COLO829 (cell line): ENCODE results near the gene PARD3B.
A peak's percentile ranks its signal among the peaks of the same experiment; 100 is the strongest.

Source experiments
- DNase-seq: peaks from one replicate; pipeline ENCODE4 v3.0.0; 2012; ENCODE audit warnings: low spot score

Gene PARD3B

DNA sequence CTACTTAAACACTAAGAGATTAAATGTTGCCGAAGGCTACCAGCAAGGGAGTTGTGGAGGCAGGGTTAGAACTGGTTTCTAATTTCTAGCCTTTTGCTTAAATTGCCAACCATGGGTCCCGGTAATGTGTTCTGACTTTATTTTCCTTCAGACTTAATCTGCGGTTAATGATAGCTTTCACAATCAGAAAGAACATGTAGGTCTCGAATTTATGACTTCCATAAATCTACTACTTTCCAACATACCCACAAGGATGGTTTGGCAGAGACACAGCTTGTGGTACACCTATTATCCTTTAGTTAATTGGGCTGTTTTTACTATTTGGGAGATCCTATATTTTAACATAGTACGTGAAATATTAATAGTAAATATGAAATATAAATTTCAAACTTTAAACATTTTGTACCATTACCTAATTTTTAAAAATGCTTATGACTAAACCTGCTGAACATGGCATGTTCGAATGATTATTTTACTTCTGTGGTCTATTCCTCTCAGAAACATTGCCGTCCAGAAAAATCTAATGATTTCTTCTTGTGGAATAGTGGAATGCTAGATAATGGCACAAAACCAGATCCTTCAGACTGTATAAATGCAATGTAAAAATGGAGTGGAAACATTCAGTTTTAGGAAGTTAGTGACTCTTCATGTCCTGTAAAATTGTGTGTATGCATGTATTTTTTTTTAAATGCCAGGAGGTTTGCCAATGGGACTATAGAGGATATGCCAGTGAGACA lies 41.3 kb downstream of the PARD3B start:
- DNase-seq, result no peak

DNA sequence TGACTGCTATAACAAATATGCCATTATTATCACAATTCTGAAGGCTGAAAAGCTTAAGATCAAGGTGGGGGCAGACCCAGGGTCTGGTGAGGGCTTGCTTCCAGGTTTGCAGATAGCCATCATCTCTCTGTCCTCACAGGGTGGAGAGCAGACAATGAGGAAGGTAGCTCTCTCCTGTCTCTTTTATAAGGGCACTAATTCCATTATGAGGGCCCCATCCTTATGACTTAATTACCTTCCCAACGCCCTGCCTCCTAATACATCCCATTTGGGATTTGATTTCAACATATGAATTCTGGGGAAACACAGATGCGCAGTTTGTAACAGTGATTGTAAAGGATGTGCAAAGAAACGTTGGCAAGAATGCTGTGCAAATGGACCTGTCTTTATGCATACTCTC lies 44.8 kb downstream of the PARD3B start:
- no peak for DNase-seq

GRCh38 chr2:204591225-204591624 lies 46.0 kb downstream of the PARD3B start:
- no peak for DNase-seq

- peak; percentile 44 for DNase-seq
Measured at GRCh38 chr2:204604061-204604460, 58.8 kb downstream of the PARD3B start.

GRCh38 chr2:204608237-204608939 lies 63.1 kb downstream of the PARD3B start:
- DNase-seq, result no peak

DNA sequence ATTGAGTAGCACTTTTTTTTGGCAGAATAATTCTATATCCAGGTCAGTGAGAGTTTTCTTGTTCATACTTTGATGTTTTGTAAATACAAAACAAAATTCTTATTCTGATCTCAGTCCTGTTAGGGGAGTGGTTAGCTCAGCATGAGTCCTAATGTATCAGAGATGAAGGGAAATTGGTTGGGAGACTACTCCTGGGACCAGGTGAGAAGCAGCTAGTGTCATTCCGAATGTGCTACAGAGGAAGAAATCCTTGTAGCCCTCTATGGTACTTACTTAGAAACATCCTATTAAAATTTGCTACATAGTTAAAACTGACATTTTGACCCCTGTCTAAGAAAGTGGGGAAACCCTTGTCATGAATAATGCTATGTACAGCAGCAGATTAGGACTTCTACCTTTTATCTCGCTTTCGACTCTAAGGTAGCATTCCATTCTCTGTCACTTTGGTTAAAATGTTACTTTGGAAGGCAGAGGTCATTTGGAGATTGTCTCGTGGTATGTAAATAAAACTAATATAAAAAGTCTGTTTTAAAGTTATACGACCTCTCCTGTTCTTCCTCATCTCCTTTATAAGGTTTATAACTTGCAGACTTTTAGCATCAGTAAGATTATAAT lies 65.8 kb downstream of the PARD3B start:
- no peak for DNase-seq

- no peak for DNase-seq
Measured at GRCh38 chr2:204611764-204612163, 66.5 kb downstream of the PARD3B start.

- DNase-seq, result no peak
Measured at GRCh38 chr2:204613635-204614034, 68.4 kb downstream of the PARD3B start.

DNA sequence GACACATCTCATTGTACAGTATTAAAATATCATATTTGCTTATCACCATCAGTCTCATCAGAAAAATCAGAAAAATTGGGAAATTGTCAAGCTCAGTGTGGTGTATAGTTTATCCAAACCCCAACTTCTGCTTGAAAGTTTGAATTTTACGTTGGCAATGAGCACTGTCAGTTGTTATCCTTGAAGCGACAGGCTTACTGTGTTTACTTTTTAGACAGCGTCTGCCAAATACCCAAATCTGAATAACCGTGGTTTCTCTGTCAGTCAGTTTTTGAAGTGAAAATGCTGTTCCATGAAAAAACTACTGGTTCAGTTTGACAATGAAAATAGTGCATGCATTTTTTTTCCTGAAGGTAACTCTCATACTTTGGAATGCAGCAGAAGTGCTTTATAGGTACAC lies 70.2 kb downstream of the PARD3B start:
- DNase-seq, result no peak

DNA sequence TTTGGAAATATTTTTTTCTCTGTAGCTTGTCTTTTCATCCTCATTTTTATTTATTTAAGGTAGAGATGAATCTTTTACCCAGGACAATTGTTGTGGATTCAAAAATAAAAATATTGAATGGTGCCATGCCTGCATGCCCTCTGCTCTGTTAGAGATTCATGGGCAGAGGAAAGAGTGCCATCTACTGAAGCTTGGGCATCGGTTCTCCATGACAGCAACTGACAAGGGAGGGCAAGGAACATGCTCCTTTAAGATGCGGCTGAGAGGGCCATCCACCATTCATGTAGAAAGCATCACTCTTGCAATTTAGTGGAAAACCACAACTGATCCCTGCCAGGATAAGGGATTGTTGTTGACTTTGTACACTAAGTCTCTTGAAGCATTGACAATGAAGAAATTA lies 79.9 kb downstream of the PARD3B start:
- DNase-seq, result peak; percentile 18

DNA sequence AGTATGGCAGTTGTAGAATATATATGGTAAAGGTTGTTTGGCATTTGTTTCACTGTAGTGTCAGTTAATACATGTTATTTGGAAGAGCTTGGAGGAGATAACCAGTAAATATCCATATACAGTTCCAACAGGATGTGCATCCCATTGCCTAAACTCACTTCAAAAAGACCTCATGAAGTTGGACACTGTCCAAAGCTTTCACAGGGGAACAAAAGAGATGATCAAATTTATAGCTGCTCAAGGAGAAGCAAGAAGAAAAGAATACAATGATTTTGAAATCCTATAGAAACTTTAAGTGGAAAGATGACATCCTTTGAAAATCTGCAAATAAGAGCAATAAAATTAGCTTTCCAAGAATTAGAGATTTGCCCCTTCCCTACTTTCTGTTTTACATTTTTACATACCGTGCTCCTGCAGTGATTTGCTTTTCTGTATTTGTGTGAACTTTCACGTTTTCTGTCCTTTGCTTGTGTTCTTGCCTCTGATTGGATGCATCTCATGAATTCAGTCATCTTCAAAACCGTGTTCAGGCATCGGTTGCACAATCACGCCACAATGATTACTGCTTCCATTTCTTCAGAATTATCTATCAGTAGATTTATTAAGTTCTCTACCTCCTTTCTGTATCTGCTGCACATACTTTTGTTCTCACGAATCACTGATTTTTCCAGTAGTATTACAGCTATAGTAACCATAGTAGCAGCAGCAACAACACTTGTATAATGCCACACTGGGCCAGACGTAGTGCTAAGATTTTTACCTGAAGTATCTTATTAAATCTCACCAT lies 83.8 kb downstream of the PARD3B start:
- no peak for DNase-seq

- no peak for DNase-seq
Measured at GRCh38 chr2:204632410-204632809, 87.1 kb downstream of the PARD3B start.

DNA sequence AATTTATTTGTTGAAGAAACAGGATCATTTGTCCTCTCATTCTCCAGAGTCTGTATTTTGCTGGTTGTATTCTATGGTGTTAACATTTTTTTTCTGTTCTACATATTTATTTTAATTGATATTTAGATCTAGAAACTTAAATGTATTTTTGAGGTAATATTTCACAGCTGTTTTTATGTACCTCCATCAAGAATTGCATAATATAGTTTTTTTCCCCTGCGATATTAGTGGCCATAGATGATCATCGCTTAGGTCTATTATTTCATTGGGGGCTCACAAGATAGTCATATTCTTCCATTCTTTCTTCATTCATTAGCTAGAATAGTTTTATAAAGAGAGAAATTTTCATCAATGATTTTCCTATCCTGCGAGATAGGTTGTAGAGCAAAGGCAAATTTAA lies 89.3 kb downstream of the PARD3B start:
- DNase-seq, result no peak

DNA sequence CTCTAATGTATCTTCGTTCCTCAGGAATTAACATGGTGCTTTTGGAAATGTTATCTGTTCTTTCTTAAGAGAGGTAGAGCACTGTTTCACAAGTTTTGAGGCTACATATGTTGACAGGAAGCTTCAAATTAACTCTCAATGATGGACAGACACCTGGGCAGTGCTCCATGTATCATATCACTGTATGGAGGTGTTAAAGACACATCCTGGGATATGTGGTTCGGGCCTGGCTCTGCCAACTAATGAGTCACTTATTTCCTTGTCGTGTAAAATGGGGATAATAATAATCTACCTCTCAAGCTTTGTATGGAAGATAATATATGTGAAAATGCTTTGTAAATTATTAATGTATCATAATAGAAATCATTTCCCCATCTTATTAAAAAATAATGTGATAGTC lies 90.2 kb downstream of the PARD3B start:
- DNase-seq, result no peak

DNA sequence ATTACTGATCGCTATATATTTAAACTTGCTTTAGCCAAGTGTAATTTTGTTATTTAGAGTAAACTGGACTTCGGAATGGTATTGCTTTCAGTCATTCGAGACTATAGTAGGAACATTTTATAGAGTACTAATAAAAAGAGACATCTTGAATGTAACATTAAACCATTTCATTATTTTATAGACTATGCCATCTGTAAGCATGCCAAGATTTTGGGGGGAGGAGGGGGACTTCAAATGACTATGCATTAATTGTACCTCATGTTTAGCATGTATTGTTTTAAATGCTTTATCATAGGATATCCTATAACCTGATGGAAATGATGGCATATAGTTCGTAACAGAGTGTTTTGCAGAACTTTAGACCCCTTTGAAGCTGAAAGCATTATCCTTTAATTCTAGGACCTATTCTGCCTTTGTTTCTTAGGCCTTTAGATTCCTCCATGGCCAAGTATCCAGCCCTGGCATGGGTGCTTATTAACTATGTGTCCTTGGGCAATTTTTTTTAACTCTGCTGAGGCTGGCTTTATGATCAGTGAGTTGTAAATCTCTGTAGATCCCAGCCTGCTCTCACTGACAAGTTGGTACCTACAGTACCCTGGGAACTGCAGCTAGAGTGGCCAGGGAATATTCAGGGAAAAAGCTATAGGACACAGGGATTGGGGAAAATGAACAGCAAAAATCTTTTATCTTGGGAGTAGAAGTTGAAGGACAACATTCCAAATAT lies 93.4 kb downstream of the PARD3B start:
- DNase-seq, result no peak

GRCh38 chr2:204643326-204643725 lies 98.1 kb downstream of the PARD3B start:
- DNase-seq, result no peak

GRCh38 chr2:204645018-204645773 lies 99.9 kb downstream of the PARD3B start:
- DNase-seq, result no peak

DNA sequence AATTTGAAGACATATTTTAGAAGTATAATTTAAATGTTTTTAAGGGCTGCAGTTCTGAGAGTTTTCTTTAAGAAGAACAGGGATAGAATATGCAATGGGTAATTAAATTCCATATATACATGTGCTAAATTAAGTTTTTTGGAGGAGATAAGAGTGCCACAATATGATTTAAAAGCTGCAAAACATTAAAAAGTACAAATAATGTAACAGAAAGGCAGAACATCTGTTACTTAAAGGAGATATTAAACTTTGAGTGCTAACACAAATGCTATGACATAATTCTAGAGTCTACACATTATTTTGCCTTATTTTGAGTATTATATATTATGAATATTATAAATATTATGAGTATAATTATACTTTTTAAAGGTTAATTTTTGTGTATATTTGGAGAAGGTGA lies 102.4 kb downstream of the PARD3B start:
- DNase-seq, result no peak

- DNase-seq, result no peak
Measured at GRCh38 chr2:204650611-204651010, 105.3 kb downstream of the PARD3B start.

- no peak for DNase-seq
Measured at GRCh38 chr2:204652063-204652462, 106.8 kb downstream of the PARD3B start.

GRCh38 chr2:204654669-204655068 lies 109.4 kb downstream of the PARD3B start:
- DNase-seq, result no peak
